ENCODE results near the gene AQP2.
A peak's percentile ranks its signal among the peaks of the same experiment; 100 is the strongest.

The AQP2 gene

GRCh38 chr12:49959685-49960473 is 9.3 kb downstream of the AQP2 start (continued):
- TF ChIP-seq PBX3 (CRISPR knock-in tag; IDR thresholded peaks at IDR 0.05), result no peak
- no peak for TF ChIP-seq ZNF488 (tag by site-specific recombination; IDR thresholded peaks at IDR 0.05)
- TF ChIP-seq PATZ1 (tag by site-specific recombination; IDR thresholded peaks at IDR 0.05), result no peak
- TF ChIP-seq GLIS2 (tag by site-specific recombination; IDR thresholded peaks at IDR 0.05), result peak; percentile 34; the same call in 1 of the 2 replicates
- no peak for TF ChIP-seq ZNF354C (tag by site-specific recombination; IDR thresholded peaks at IDR 0.05; ENCODE audit: borderline replicate concordance, low read depth)
- no peak for TF ChIP-seq ZNF791 (tag by site-specific recombination; IDR thresholded peaks at IDR 0.05)
- TF ChIP-seq IKZF3 (tag by site-specific recombination; IDR thresholded peaks at IDR 0.05), result no peak
- no peak for TF ChIP-seq HOXC10 (CRISPR knock-in tag; IDR thresholded peaks at IDR 0.05)
- no peak for TF ChIP-seq HOXD13 (CRISPR knock-in tag; IDR thresholded peaks at IDR 0.05; ENCODE audit: borderline replicate concordance)
- no peak for TF ChIP-seq ZNF776 (tag by site-specific recombination; IDR thresholded peaks at IDR 0.05; ENCODE audit: borderline replicate concordance)
- no peak for TF ChIP-seq ZNF202 (tag by site-specific recombination; IDR thresholded peaks at IDR 0.05; ENCODE audit: borderline replicate concordance)
- no peak for TF ChIP-seq ZNF239 (tag by site-specific recombination; IDR thresholded peaks at IDR 0.05)
- no peak for TF ChIP-seq ZNF670 (tag by site-specific recombination; IDR thresholded peaks at IDR 0.05; ENCODE audit: low read depth)
- no peak for TF ChIP-seq ZBTB11 (tag by site-specific recombination; conservative IDR thresholded peaks at IDR 0.05; ENCODE audit: low read depth)
- TF ChIP-seq ZNF658 (tag by site-specific recombination; IDR thresholded peaks at IDR 0.05), result no peak
- no peak for TF ChIP-seq ZNF248 (tag by site-specific recombination; IDR thresholded peaks at IDR 0.05)
- TF ChIP-seq ZNF600 (tag by site-specific recombination; IDR thresholded peaks at IDR 0.05), result no peak
- TF ChIP-seq BCL6B (tag by site-specific recombination; IDR thresholded peaks at IDR 0.05), result no peak
- TF ChIP-seq ZNF623 (tag by site-specific recombination; IDR thresholded peaks at IDR 0.05), result no peak
- TF ChIP-seq GLIS1 (tag by site-specific recombination; IDR thresholded peaks at IDR 0.05), result peak; percentile 42
- TF ChIP-seq ZNF335 (tag by site-specific recombination; conservative IDR thresholded peaks at IDR 0.05), result peak; percentile 46; the same call in 1 of the 2 replicates
- TF ChIP-seq ZNF426 (tag by site-specific recombination; IDR thresholded peaks at IDR 0.05), result no peak
- TF ChIP-seq YY2 (tag by site-specific recombination; IDR thresholded peaks at IDR 0.05), result no peak
- TF ChIP-seq ZNF221 (tag by site-specific recombination; IDR thresholded peaks at IDR 0.05; ENCODE audit: borderline replicate concordance), result no peak
- TF ChIP-seq ZNF169 (tag by site-specific recombination; IDR thresholded peaks at IDR 0.05), result no peak
- TF ChIP-seq ZNF114 (tag by site-specific recombination; IDR thresholded peaks at IDR 0.05), result no peak
- no peak for TF ChIP-seq ZNF140 (tag by site-specific recombination; IDR thresholded peaks at IDR 0.05)
- no peak for TF ChIP-seq ZNF366 (tag by site-specific recombination; conservative IDR thresholded peaks at IDR 0.05)
- no peak for TF ChIP-seq ZNF837 (tag by site-specific recombination; IDR thresholded peaks at IDR 0.05)
